DMS79 treated with DMSO at 0.1 percent for 48 hours (cell line): ENCODE results near the gene IQCK.
"Not testable (repeated sequence)": the region's sequence is repeated elsewhere in the genome, so short reads cannot be mapped to it uniquely, and the experiment has no call there.

Experiments used
- DNase-seq: peaks from one replicate; lab custom pipeline; 2025; lab: John Stamatoyannopoulos, UW

IQCK gene, protein sequence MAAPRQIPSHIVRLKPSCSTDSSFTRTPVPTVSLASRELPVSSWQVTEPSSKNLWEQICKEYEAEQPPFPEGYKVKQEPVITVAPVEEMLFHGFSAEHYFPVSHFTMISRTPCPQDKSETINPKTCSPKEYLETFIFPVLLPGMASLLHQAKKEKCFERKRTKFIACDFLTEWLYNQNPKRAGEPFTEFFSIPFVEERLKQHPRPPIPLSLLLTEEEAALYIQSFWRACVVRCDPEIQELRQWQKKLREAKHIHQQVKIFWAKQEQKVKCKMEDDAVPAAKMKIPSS

DNA sequence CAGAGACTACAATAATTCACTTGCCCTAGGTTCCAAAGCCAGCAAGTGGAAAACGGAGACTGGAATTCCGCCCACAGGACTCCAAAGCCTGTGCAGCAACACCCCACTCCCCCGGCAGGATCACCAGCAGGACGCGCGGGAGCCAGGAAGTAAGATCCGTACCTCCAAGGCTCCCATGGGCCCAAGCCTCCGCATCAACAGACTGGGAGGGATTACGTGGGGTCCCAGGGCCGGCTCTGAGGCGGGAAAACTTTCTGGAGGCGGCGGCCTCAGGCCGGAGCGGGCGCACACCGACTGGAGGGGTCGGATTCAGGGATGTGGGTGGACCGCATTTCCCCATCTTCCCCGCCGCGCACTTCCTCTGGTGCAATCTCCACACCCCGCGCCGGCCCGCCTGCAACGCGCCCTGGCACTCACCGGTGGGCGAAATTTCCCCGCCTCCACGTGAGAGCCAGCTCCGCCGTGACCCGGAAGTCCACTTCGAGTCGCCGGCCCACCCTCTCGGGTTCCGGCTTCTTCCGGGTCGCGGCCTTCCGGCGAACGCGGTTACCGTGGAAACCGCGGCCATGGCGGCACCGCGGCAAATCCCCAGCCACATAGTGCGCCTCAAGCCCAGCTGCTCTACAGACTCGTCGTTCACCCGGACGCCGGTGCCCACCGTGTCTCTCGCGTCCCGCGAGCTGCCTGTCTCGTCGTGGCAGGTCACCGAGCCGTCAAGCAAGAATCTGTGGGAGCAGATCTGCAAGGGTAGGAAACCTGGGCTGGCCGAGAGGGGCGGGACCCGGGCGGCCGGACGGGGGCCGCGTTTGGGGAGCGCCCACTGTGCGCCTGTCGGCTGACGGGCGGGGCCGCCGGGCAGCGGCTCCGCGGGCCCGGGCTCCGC, at the start of gene IQCK, which contains the start of gene KNOP1:
IQCK (plus strand) TSS at position 531 of the 883 bp plus-strand sequence; CDS start at position 567, 36 bp downstream.
KNOP1 (minus strand) TSS at position 487 of the 883 bp plus-strand sequence. CDS start 3,192 bp downstream, outside the sequence.
- DNase-seq: peak; percentile 55

DNA sequence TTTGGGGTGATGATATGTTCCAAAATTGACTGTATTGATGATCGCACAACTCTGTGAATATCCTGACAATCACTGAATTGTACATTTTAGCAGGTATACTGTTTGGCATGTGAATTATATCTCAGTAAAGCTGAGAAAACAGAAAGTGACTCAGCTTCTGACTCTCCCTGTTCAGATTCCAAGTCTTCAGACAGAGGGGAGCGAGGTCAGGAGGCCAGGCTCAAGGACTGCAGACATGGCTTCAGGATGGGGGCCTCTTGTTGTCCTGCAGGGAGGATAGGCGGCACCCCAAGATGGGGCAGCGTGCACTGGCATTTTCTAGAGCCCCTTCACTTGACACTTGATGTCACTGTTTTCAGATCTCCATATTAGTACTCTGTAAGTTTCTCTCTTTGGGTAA, 45.7 kb upstream of the IQCK start:
- DNase-seq: no peak

GRCh38 chr16:19674485-19674884, 43.6 kb upstream of the IQCK start:
- DNase-seq: no peak

- DNase-seq: no peak
These were observed 40.7 kb upstream of the IQCK start for GRCh38 chr16:19677402-19677801.

DNA sequence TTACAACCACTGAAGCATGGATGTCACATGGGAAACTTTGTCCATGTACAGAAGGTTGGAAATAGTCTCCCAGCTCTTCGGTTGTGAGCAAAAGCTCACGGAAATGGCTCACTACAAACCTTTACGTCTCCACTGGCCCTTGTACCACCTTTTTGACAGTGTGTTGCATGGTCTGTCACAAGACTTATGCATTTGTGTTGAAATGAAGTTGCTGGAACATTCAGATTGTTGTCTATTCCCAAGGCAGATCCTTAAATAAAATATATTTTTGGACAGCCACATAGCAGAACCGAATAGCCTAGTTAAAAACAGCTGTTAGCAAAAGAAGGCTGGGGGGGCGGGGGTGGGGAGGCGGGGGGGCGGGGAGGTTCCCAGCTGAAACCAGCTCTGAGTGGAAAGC, 39.3 kb upstream of the IQCK start:
- no peak for DNase-seq

GRCh38 chr16:19679281-19679680, 38.8 kb upstream of the IQCK start:
- DNase-seq: not testable (repeated sequence)

- DNase-seq: peak; percentile 64
These were observed 37.2 kb upstream of the IQCK start for GRCh38 chr16:19680881-19681340.

GRCh38 chr16:19681637-19682036, 36.4 kb upstream of the IQCK start:
- DNase-seq: no peak

DNA sequence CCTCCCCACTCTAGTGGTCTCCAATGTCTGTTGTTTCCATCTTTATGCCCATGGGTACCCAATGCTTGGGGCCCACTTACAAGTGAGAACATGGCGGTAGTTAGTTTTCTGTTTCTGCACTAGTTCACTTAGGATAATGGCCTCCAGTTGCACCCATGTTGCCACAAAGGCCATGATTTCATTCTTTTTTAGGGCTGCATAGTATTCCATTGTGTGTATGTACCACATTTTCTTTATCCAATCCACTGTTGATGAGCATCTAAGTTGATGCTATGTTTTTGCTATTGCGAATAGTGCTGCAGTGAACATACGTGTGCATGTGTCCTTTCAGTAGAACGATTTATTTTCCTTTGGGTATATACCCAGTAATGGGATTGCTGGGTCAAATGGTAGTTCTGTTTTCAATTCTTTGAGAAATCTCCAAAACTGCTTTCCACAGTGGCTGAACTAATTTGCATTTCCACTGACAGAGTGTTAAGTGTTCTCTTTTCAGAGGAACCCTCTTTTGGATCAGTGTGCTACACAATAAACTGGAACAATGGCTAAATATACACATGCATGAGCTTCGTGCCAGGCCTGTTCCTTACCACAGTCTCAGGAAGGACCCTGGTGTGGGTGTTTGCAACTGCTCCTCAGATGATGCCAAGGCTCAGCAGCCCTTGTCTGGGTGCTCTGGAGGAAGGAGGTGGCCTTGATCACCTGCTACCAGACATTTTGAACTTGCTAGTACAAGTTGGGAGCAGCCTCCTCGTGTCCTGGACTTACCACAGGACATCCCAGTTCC, 34.4 kb upstream of the IQCK start:
- DNase-seq: no peak

DNA sequence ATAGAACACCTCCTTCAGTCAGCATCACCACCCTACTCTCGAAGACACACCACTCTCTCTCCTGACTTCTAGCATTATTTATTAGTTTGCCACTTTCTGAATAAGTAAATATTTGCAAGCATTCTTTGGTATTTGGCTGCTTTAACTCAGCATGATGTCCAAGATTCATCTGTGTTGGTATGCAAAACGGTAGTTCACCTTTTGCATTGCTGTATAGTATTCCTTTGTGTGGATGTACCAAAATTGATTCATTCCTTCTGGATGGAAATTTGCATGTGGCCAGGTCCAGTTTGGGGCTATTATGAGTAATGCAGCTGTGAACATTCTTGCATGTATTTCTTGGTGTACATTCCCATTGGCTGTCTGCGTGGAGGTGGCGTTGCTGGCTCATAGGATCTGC, 32.9 kb upstream of the IQCK start:
- no peak for DNase-seq

- no peak for DNase-seq
These were observed 30.8 kb upstream of the IQCK start for GRCh38 chr16:19687279-19687678.

DNA sequence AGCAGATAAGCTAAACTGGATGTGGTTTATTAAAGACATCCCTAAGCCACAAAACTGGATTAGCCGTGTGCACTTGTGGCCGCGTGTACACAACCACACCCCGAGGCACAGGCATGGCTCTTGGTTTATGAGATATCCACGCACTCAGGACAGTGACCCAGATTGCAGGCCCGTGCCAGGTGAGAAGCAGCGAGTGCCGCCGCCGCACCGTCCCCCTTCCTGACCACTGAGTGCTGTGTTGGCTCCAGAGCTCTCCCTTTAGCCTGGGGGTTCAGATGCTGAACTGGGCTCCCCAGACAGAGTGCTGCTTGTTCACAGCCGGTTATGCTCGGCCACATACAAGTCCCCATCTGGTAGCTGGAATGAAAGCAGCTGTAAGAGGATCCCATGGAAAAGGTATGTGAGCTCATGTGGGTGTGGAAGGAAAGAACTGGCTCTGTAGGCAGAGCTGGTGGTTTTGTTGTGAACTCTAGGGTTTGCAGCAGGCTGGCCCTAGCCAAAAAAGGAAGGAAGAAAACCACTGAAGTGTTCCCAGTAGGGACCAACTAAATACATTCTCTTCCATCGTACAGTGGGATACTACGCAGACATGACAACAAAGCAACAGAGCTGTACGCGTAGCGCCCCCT, 29.6 kb upstream of the IQCK start:
- no peak for DNase-seq

- no peak for DNase-seq
These were observed 28.7 kb upstream of the IQCK start for GRCh38 chr16:19689342-19689741.

DNA sequence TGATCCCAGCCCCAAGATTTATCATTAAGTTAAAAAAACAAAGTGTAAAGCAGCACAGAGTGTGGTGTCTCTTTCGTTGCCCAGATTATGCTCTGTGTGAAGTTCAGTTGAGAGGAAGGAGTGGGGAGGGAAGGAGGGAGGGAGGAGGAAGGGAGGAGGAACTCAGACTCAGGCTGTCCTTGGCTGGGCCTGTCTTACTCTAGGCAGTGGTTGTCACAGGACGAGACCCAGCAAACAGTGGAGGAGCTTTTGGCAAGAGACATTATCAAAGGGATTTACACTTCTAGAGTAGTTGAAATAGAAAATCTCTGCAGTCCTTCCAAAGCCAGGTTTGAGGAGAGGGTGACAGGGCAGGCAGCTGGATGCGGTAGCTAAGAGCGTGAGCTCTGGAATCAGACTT, 27.9 kb upstream of the IQCK start:
- no peak for DNase-seq

GRCh38 chr16:19691161-19691711, 26.8 kb upstream of the IQCK start:
- no peak for DNase-seq

DNA sequence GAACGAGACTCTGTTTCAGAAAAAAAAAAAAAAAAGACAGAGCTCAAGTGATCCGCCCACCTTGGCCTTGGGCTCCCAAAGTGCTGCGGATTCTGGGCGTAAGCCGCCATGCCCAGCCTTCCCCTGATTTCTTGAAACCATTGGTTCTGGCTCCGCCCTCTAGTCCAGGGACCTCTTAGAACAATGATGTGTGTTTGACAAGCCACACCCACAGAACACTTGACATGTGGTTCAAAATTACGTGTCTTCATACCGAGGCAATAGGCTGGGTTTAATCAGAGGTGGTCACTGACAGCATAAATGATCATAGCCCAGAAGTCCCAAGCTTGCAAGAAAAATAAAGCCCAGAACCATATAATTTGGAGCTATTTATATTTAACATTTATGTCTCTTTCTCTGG, 23.1 kb upstream of the IQCK start:
- no peak for DNase-seq

- peak; percentile 76 for DNase-seq
These were observed 21.7 kb upstream of the IQCK start for GRCh38 chr16:19696328-19696727.

DNA sequence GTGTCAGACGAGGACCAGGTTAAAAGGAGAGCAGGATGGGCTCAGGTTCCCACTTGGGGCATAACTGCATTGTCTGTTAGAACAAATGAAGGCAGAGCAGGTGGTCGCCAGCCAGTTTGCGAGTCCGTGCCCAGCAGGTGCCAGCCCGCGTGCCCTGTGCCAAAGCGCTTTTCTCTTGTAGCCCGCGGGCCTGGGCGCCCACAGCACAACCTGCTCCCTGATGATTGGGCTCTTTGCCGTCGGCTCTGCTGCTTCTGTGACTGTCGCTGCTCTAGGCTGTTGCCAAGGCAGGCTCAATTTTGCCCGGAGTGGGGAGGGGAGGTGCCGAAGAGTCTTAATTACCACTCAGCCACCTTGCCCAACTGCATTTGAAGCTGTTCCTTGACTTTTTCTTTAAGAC, 21.1 kb upstream of the IQCK start:
- DNase-seq: peak; percentile 79

DNA sequence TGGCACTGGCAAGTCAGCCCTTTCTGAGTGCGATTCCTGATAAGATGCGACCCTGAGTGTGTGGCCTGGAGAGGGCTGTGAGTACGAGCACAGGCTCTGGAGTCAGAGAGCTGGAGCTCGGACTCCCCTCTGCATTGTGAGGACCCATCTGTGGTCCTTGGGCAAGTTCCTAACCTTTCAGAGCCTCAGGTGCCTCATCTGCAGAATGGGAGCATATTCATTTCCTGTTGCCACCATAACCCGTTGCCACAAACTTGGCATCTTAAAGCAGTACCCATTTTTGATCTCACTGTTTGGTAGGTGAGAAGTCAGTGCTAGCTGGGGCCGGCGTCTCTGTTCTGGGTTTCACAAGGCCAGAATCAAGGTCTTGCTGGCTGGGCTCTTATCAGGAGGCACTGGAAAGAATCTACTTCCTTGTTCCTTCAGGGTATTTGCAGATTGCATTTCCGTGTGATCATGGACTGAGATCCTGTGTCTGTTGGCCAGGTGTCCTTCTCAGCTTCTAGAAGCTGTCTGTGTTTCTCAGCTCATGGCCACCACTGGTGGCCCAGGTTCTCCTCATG, 20.2 kb upstream of the IQCK start:
- DNase-seq: no peak

DNA sequence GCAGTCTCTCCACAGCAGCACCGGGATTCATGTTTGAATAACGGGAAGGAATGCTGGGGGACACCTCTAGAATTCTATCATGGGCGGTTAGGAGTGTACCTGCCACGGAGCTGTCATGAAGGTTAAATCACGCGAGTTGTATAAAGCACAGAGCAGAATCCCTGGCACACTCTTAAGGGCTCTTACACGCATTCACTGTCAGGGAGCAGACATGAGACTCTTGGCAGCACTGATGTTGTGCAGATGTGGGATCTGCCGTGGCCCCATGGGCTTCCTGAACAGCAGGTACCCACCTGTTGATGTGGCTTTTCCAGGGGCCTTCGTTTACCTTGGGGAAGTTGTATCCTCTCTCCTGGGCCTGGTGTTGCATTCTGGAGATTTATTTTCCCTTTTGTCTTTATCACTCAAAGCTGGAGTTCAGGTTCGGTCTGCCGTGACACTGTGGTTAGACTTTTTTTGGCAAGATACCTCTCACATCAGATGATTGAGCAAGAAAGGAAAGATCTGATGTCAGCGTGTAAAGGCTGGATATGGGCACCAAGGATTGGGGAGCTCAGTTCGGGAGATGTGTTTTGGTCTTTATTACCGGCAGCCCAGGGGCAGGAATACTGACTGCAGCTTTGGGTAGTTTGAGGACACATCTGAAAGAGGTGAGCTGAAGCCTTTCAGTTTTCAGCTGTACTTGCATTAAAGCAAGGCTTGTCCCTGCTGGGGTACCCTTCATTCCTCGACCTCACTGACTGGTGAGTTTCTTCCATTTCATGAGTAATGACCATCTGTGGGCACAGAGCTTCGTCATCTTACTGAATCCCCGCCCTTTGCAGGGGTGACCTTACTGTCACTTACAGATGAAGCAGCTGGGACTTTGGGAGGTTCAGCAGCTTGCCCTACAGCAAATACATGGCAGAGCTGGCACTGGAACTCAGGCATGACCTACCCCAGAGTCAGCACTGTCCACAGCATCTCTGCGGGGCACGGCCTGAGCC, 19.3 kb upstream of the IQCK start:
- peak; percentile 47 for DNase-seq
